BJ (cell line): Measurements from ENCODE around the gene MRPL36. TPM values are rescaled to one million over a fixed set of nuclear protein-coding genes. Genes with fewer than 3 reads are reported as not detected.

ENCODE experiments used
- CTCF ChIA-PET: fragments of 350-600 bp; formaldehyde crosslinking; extraction: SDS; loops from one replicate; lab custom pipeline; 2021; ENCODE audit warnings: antibody characterized with exemption, inconsistent platforms; lab: Yijun Ruan, JAX
- POLR2A ChIA-PET: fragments of 300-600 bp; sonication (Branson Sonifier 250); formaldehyde crosslinking; extraction: SDS; loops from one replicate; lab custom pipeline; 2021; ENCODE audit warnings: antibody characterized with exemption; lab: Charles Lee
- DNase-seq: peaks from one replicate; pipeline ENCODE4 v3.0.0-alpha.2; 2011; ENCODE audit warnings: low read depth
- H3K27me3 ChIP-seq: 2 replicates; pipeline ENCODE4 v1.6.0; 2011; ENCODE audit warnings: low read length; ENCODE audit not compliant: control insufficient read depth, insufficient read depth
- H3K36me3 ChIP-seq: 2 replicates; pipeline ENCODE4 v1.5.1; 2011; ENCODE audit warnings: low read length; ENCODE audit not compliant: control insufficient read depth, insufficient read depth
- H3K4me3 ChIP-seq: 2 replicates; pipeline ENCODE4 v1.5.1; 2011; ENCODE audit warnings: low read depth, mild to moderate bottlenecking, control low read depth, low read length
- polyA plus RNA-seq: library from polyadenylated mRNA; depleted of rRNA; stranded (reverse); fragments of >200 nt; gene quantifications from 2 replicates; pipeline ENCODE4 v1.2.3, GENCODE V29; 2011
- TF ChIP-seq, protein P1 (sequence below): IDR thresholded peaks from 2 replicates; pipeline ENCODE4 v1.5.1; 2011; ENCODE audit warnings: low read depth, mild to moderate bottlenecking, control low read depth, inconsistent platforms, low read length, moderate library complexity; ENCODE audit not compliant: insufficient read depth

Gene MRPL36
- polyA plus RNA-seq, 1 experiment, result 67.9 TPM

DNA sequence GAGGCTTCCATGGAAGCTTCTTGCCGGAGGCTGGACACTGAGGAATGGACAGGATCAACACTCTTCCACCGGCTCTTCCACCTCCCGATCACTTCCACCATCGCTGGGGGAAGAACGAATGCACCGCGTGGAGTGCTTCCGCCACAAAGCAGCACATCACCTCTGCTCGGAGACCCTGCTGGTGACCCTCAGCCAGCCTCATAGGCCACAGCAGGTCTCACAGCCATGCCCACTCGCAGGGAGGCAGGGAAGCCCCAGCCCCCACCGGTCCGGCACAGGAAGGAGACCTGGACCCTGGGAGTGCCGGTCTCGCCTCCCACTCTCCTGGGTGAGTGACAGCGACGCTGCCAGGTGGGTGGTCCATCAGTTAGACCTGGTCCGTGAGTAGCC is 4.7 kb downstream of the MRPL36 start:
- DNase-seq, result no peak
- ChIA-PET CTCF (interaction anchor here (0.8 to 1.7 kb wide), 2 partner anchors 31 to 32 kb away, joined by 3 to 6 read pairs; no protein-coding TSS in a partner anchor), POLR2A (interaction anchor here (0.5 kb wide), 1 partner anchor 448 kb away, joined by 4 read pairs; no protein-coding TSS in a partner anchor)
- H3K27me3 ChIP-seq, result no peaks in the 10 kb centered on the region
- TF ChIP-seq, protein P1, sequence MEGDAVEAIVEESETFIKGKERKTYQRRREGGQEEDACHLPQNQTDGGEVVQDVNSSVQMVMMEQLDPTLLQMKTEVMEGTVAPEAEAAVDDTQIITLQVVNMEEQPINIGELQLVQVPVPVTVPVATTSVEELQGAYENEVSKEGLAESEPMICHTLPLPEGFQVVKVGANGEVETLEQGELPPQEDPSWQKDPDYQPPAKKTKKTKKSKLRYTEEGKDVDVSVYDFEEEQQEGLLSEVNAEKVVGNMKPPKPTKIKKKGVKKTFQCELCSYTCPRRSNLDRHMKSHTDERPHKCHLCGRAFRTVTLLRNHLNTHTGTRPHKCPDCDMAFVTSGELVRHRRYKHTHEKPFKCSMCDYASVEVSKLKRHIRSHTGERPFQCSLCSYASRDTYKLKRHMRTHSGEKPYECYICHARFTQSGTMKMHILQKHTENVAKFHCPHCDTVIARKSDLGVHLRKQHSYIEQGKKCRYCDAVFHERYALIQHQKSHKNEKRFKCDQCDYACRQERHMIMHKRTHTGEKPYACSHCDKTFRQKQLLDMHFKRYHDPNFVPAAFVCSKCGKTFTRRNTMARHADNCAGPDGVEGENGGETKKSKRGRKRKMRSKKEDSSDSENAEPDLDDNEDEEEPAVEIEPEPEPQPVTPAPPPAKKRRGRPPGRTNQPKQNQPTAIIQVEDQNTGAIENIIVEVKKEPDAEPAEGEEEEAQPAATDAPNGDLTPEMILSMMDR, result no peak
- peaks cover 18% of the 10 kb centered on the region for H3K36me3 ChIP-seq
- H3K4me3 ChIP-seq, result no peak overlapping the region

GRCh38 chr5:1793966-1794900 is 5.4 kb downstream of the MRPL36 start:
- CTCF ChIA-PET, result interaction anchor here (0.8 to 1.7 kb wide), 3 partner anchors 30 to 32 kb away, joined by 3 to 8 read pairs (median 6); no protein-coding TSS in a partner anchor
- TF ChIP-seq, protein P1, result no peak
- peak; percentile 51 for DNase-seq
- H3K27me3 ChIP-seq, result no peaks in the 10 kb centered on the region
- H3K36me3 ChIP-seq, result peaks cover 18% of the 10 kb centered on the region
- POLR2A ChIA-PET, result interaction anchor here (0.5 kb wide), 1 partner anchor 448 kb away, joined by 4 read pairs; no protein-coding TSS in a partner anchor
- no peak overlapping the region for H3K4me3 ChIP-seq

DNA sequence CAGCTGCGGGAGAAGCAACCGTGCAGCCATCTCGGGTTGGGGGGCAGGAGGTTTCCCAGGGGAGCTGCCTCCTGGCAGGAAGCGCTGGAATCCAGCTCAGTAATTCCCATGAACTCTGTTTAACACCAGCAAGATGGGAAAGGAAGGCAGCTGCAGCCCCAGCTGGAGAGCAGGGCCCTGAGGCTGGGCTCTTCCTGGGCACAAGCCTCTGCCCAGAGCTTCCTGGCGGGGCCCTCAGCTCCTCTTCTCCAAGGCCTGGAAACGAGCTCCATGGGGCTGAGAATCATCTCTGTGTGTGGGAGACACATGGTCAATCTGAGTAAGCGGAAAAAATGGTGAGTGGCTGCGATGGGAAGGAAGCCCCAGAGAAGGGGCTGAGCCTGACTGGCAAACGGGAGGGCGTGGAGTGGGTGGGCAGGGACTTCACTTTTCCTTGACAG is 6.3 kb downstream of the MRPL36 start:
- CTCF ChIA-PET, result interaction anchor here (1.6 kb wide), 1 partner anchor 30 kb away, joined by 8 read pairs; no protein-coding TSS in a partner anchor
- Histone ChIP-seq H3K36me3 (peaks cover 17% of the 10 kb centered on the region), H3K27me3 (no peaks in the 10 kb centered on the region), H3K4me3 (no peak overlapping the region)
- no peak for DNase-seq
- POLR2A ChIA-PET, result no interaction called here
- TF ChIP-seq, protein P1, result no peak

DNA sequence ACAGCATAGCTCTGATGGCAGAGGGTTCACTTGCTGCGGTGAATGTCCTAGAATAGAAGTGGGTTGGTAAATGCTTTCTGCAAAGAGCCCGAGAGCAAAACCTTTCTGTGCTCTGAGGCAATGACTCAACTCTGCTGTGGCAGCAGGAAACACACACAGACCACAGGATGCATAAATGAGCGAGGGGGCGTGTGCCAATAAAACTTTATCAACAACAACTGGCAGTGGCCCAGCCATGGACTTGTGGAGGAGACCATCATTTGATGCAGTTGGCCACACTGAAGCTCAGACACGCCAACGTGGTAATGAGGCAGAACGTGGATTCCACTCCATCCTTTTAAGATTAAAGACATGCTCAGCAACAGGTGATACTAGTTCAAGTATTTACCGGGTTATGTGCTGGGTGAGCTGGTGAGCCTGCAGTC is 6.8 kb downstream of the MRPL36 start:
- DNase-seq, result no peak
- ChIA-PET POLR2A (no interaction called here), CTCF (interaction anchor here (1.6 kb wide), 1 partner anchor 29 kb away, joined by 8 read pairs; no protein-coding TSS in a partner anchor)
- Histone ChIP-seq H3K27me3 (no peaks in the 10 kb centered on the region), H3K36me3 (peaks cover 15% of the 10 kb centered on the region), H3K4me3 (no peak overlapping the region)
- TF ChIP-seq, protein P1, result no peak

- POLR2A ChIA-PET, result no interaction called here
- CTCF ChIA-PET, result interaction anchor here (1.8 kb wide), 1 partner anchor 27 kb away, joined by 6 read pairs; no protein-coding TSS in a partner anchor
- Histone ChIP-seq H3K4me3 (no peak overlapping the region), H3K27me3 (no peaks in the 10 kb centered on the region), H3K36me3 (no peaks in the 10 kb centered on the region; the same call in none of the 2 replicates)
- no peak for DNase-seq
- TF ChIP-seq, protein P1, result no peak
Observed at GRCh38 chr5:1791176-1791575, 8.5 kb downstream of the MRPL36 start.
